ENCODE measurements around the gene TSPO. TPM values are rescaled to one million over a fixed set of nuclear protein-coding genes. Genes with fewer than 3 reads are reported as not detected.
"Not testable (repeated sequence)": the region's sequence is repeated elsewhere in the genome, so short reads cannot be mapped to it uniquely, and the experiment has no call there.

Gene TSPO
- total RNA-seq (2022) (44.6 and 50.1 TPM in 2 replicates), Bru-seq, nascent RNA (percentile 50 among the genes with signal in this experiment), BruChase-seq, experiment 1, labeled RNA remaining after a 2-hour chase (percentile 51 among the genes with signal in this experiment), BruChase-seq, experiment 2, labeled RNA remaining after a 6-hour chase (percentile 53 among the genes with signal in this experiment)
- long read RNA-seq, transcript TSPO-202 (4 exons, 881 nt): major isoform, 97 of 115 reads
- long read RNA-seq, transcript TSPO-206 (3 exons, 636 nt): minor isoform, 5 of 115 reads
- long read RNA-seq, transcript TSPO-203 (4 exons, 1,075 nt): minor isoform, 6 of 115 reads
- long read RNA-seq, partial matches to known transcripts: 2 of 115 reads
- long read RNA-seq, other reads (novel, unspliced or antisense): 5 of 115 reads

- no peaks in the 10 kb centered on the region for H3K9me3 Mint-ChIP-seq (ENCODE audit: unreplicated experiment)
- no peaks in the 10 kb centered on the region for H3K27me3 ChIP-seq (replicated peaks; ENCODE audit: control insufficient read depth, insufficient read depth, low read length)
- intact Hi-C loops (cut with micrococcal nuclease; ENCODE audit: unreplicated experiment): no loop called here
- H3K36me3 Mint-ChIP-seq (ENCODE audit: insufficient read depth, unreplicated experiment): no peaks in the 10 kb centered on the region
- CTCF ChIA-PET: interaction anchor here (0.7 kb wide), 1 partner anchor 91 kb away, joined by 4 read pairs; no protein-coding TSS in a partner anchor
- POLR2A ChIA-PET: interaction anchor here (0.6 kb wide), 2 partner anchors 9 to 137 kb away, joined by 7 to 8 read pairs; partner anchors contain the start of gene PACSIN2
- H3K36me3 ChIP-seq (ENCODE audit: control insufficient read depth, insufficient read depth, low read length): no peaks in the 10 kb centered on the region
- peak within 1 kb of the TSS; percentile 74 for H3K27ac Mint-ChIP-seq (ENCODE audit: unreplicated experiment)
- H3K4me1 Mint-ChIP-seq (ENCODE audit: low read depth, unreplicated experiment): peaks cover 7% of the 10 kb centered on the region
- H3K9me3 ChIP-seq: no peaks in the 10 kb centered on the region
- DNase-seq: peak in 1 of 2 experiments; percentile 56
- BruUV-seq (replicated peaks): no TSS peak
- peak within 1 kb of the TSS; percentile 90 for H3K4me3 ChIP-seq (ENCODE audit: low read depth, low read length)
- TF ChIP-seq CTCF (IDR thresholded peaks at IDR 0.05; ENCODE audit: insufficient read depth in 1 of 2, low read depth in 1 of 2, low read length in 1 of 2, severe bottlenecking in 1 of 2, unreplicated experiment in 1 of 2): no peak
- peaks cover 6% of the 10 kb centered on the region; the same call in 1 of the 2 replicates for H3K4me1 ChIP-seq
- peak within 1 kb of the TSS; percentile 88 for H3K4me3 Mint-ChIP-seq (ENCODE audit: unreplicated experiment)
- H3K27me3 Mint-ChIP-seq (ENCODE audit: insufficient read depth, unreplicated experiment): no peaks in the 10 kb centered on the region
Measured at GRCh38 chr22:43151251-43152002, at the start of gene TSPO. Gene TSPO, plus strand, starts transcription at chr22:43151559. Its CDS starts 7,680 bp downstream, at chr22:43159239.

GRCh38 chr22:43104056-43104625 is 47.2 kb upstream of the TSPO start:
- intact Hi-C loops (cut with micrococcal nuclease; ENCODE audit: unreplicated experiment): loop anchor here (1.0 to 2.0 kb wide), 2 partner anchors 15 to 109 kb away; partner anchors contain the start of gene TTLL1
- peak overlapping the region; percentile 73 for H3K4me3 Mint-ChIP-seq (ENCODE audit: unreplicated experiment)
- H3K9me3 Mint-ChIP-seq (ENCODE audit: unreplicated experiment); H3K4me3 ChIP-seq (ENCODE audit: low read depth, low read length); H3K36me3 ChIP-seq (ENCODE audit: control insufficient read depth, insufficient read depth, low read length); H3K9me3 ChIP-seq; BruUV-seq (replicated peaks); H3K27me3 Mint-ChIP-seq (ENCODE audit: insufficient read depth, unreplicated experiment); H3K27me3 ChIP-seq (replicated peaks; ENCODE audit: control insufficient read depth, insufficient read depth, low read length); POLR2A ChIA-PET: not testable (repeated sequence)
- H3K36me3 Mint-ChIP-seq (ENCODE audit: insufficient read depth, unreplicated experiment): peaks cover 14% of the 10 kb centered on the region
- peaks cover 31% of the 10 kb centered on the region for H3K4me1 Mint-ChIP-seq (ENCODE audit: low read depth, unreplicated experiment)
- peak overlapping the region; percentile 92 for H3K27ac Mint-ChIP-seq (ENCODE audit: unreplicated experiment)
- CTCF ChIA-PET: interaction anchor here (0.6 to 0.8 kb wide), 2 partner anchors 49 to 125 kb away, joined by 3 to 5 read pairs; no protein-coding TSS in a partner anchor
- peaks cover 40% of the 10 kb centered on the region for H3K4me1 ChIP-seq
- peak; percentile 90 to 94 for DNase-seq

GRCh38 chr22:43104950-43105349 is 46.4 kb upstream of the TSPO start:
- H3K9me3 Mint-ChIP-seq (ENCODE audit: unreplicated experiment); BruUV-seq (replicated peaks); H3K4me3 ChIP-seq (ENCODE audit: low read depth, low read length); H3K36me3 ChIP-seq (ENCODE audit: control insufficient read depth, insufficient read depth, low read length); POLR2A ChIA-PET; DNase-seq; H3K4me3 Mint-ChIP-seq (ENCODE audit: unreplicated experiment); H3K9me3 ChIP-seq; H3K27me3 Mint-ChIP-seq (ENCODE audit: insufficient read depth, unreplicated experiment); H3K27me3 ChIP-seq (replicated peaks; ENCODE audit: control insufficient read depth, insufficient read depth, low read length): not testable (repeated sequence)
- Mint-ChIP-seq H3K4me1 (ENCODE audit: low read depth, unreplicated experiment) (peaks cover 31% of the 10 kb centered on the region), H3K27ac (ENCODE audit: unreplicated experiment) (peak overlapping the region; percentile 92), H3K36me3 (ENCODE audit: insufficient read depth, unreplicated experiment) (peaks cover 14% of the 10 kb centered on the region)
- H3K4me1 ChIP-seq: peaks cover 40% of the 10 kb centered on the region
- CTCF ChIA-PET: interaction anchor here (0.8 kb wide), 1 partner anchor 124 kb away, joined by 3 read pairs; no protein-coding TSS in a partner anchor
- intact Hi-C loops (cut with micrococcal nuclease; ENCODE audit: unreplicated experiment): loop anchor here (1.0 to 2.0 kb wide), 2 partner anchors 16 to 110 kb away; partner anchors contain the start of gene TTLL1

Measured in Caco-2 (cell line).